Measurements from ENCODE around the gene TNFRSF4. TPM values are rescaled to one million over a fixed set of nuclear protein-coding genes. Genes with fewer than 3 reads are reported as not detected.
"Not testable (repeated sequence)": the region's sequence is repeated elsewhere in the genome, so short reads cannot be mapped to it uniquely, and the experiment has no call there.

Gene TNFRSF4
- total RNA-seq, 1 donor from 2014 or later: 0.40 TPM

GRCh38 chr1:1253314-1253713, 39.4 kb upstream of the TNFRSF4 start:
- DNase-seq (ENCODE audit: low read depth): no peak
- H3K4me3 ChIP-seq (ENCODE audit: low read depth, low read length): no peak overlapping the region
- no peak for TF ChIP-seq CTCF (conservative IDR thresholded peaks at IDR 0.05; ENCODE audit: low read depth, low read length)

GRCh38 chr1:1250786-1251284, 36.9 kb upstream of the TNFRSF4 start:
- TF ChIP-seq CTCF (conservative IDR thresholded peaks at IDR 0.05; ENCODE audit: low read depth, low read length): no peak
- H3K4me3 ChIP-seq (ENCODE audit: low read depth, low read length): no peak overlapping the region
- no peak for DNase-seq (ENCODE audit: low read depth)

- not testable (repeated sequence) for H3K4me3 ChIP-seq (ENCODE audit: low read depth, low read length); DNase-seq (ENCODE audit: low read depth)
Observed at GRCh38 chr1:1248009-1248913, 34.3 kb upstream of the TNFRSF4 start.

GRCh38 chr1:1247341-1247913, 33.5 kb upstream of the TNFRSF4 start:
- TF ChIP-seq CTCF (conservative IDR thresholded peaks at IDR 0.05; ENCODE audit: low read depth, low read length): no peak

GRCh38 chr1:1246577-1247340, 32.8 kb upstream of the TNFRSF4 start, which contains the start of gene C1QTNF12:
Gene C1QTNF12, minus strand, starts transcription at chr1:1246722. Its CDS starts 32 bp downstream, at chr1:1246690.
- TF ChIP-seq CTCF (conservative IDR thresholded peaks at IDR 0.05; ENCODE audit: low read depth, low read length): no peak
- H3K4me3 ChIP-seq (ENCODE audit: low read depth, low read length): no peak within 1 kb of the TSS

More at GRCh38 chr1:1247341-1247913, 33.5 kb upstream of the TNFRSF4 start:
- H3K4me3 ChIP-seq (ENCODE audit: low read depth, low read length): no peak overlapping the region
- DNase-seq (ENCODE audit: low read depth): no peak

GRCh38 chr1:1245817-1246576, 32.0 kb upstream of the TNFRSF4 start:
- H3K4me3 ChIP-seq (ENCODE audit: low read depth, low read length): no peak overlapping the region
- TF ChIP-seq CTCF (conservative IDR thresholded peaks at IDR 0.05; ENCODE audit: low read depth, low read length): no peak

More at GRCh38 chr1:1246577-1247340, 32.8 kb upstream of the TNFRSF4 start, which contains the start of gene C1QTNF12:
- DNase-seq (ENCODE audit: low read depth): no peak

More at GRCh38 chr1:1245817-1246576, 32.0 kb upstream of the TNFRSF4 start:
- no peak for DNase-seq (ENCODE audit: low read depth)

Data from epithelial cell of proximal tubule (primary cell).